ENCODE data around the gene SLC2A8.

SLC2A8 gene

GRCh38 chr9:127360829-127361228, 36.1 kb upstream of the SLC2A8 start:
- WGBS, 2 experiments (ENCODE audit: insufficient coverage in 2 of 2) = 0 to 50% methylated on average over 1 to 2 of the region's 2 CpGs
- H3K27ac ChIP-seq (ENCODE audit: low read depth, low read length, severe bottlenecking) = no peak overlapping the region

GRCh38 chr9:127361561-127361960, 35.4 kb upstream of the SLC2A8 start:
- Histone ChIP-seq H3K27ac (ENCODE audit: low read depth, low read length, severe bottlenecking) (no peak overlapping the region), H3K9me3 (ENCODE audit: control insufficient read depth, low read length) (no peaks in the 10 kb centered on the region), H3K4me1 (ENCODE audit: control insufficient read depth, insufficient read depth, low read length, poor library complexity, severe bottlenecking) (no peaks in the 10 kb centered on the region), H3K36me3 (ENCODE audit: control insufficient read depth, insufficient read depth, low read length) (no peaks in the 10 kb centered on the region), H3K4me3 (ENCODE audit: extremely low read depth, insufficient read depth, low read length, poor library complexity, severe bottlenecking) (no peak overlapping the region)
- WGBS, 2 experiments (ENCODE audit: insufficient coverage in 2 of 2) = 91 to 92% methylated on average over 3 of the region's 3 CpGs

More at GRCh38 chr9:127360829-127361228, 36.1 kb upstream of the SLC2A8 start:
- Histone ChIP-seq H3K36me3 (ENCODE audit: control insufficient read depth, insufficient read depth, low read length) (no peaks in the 10 kb centered on the region), H3K9me3 (ENCODE audit: control insufficient read depth, low read length) (no peaks in the 10 kb centered on the region), H3K4me3 (ENCODE audit: extremely low read depth, insufficient read depth, low read length, poor library complexity, severe bottlenecking) (no peak overlapping the region), H3K4me1 (ENCODE audit: control insufficient read depth, insufficient read depth, low read length, poor library complexity, severe bottlenecking) (no peaks in the 10 kb centered on the region)

- Histone ChIP-seq H3K4me1 (ENCODE audit: control insufficient read depth, insufficient read depth, low read length, poor library complexity, severe bottlenecking) (no peaks in the 10 kb centered on the region), H3K36me3 (ENCODE audit: control insufficient read depth, insufficient read depth, low read length) (no peaks in the 10 kb centered on the region), H3K4me3 (ENCODE audit: extremely low read depth, insufficient read depth, low read length, poor library complexity, severe bottlenecking) (no peak overlapping the region), H3K9me3 (ENCODE audit: control insufficient read depth, low read length) (no peaks in the 10 kb centered on the region), H3K27ac (ENCODE audit: low read depth, low read length, severe bottlenecking) (no peak overlapping the region)
- 83 to 97% methylated on average over 7 of the region's 7 CpGs for WGBS, 2 experiments (ENCODE audit: insufficient coverage in 2 of 2)
Measured at GRCh38 chr9:127362829-127363228, 34.1 kb upstream of the SLC2A8 start.

GRCh38 chr9:127365461-127365860, 31.5 kb upstream of the SLC2A8 start:
- Histone ChIP-seq H3K4me1 (ENCODE audit: control insufficient read depth, insufficient read depth, low read length, poor library complexity, severe bottlenecking) (no peaks in the 10 kb centered on the region), H3K27ac (ENCODE audit: low read depth, low read length, severe bottlenecking) (no peak overlapping the region), H3K4me3 (ENCODE audit: extremely low read depth, insufficient read depth, low read length, poor library complexity, severe bottlenecking) (no peak overlapping the region), H3K36me3 (ENCODE audit: control insufficient read depth, insufficient read depth, low read length) (no peaks in the 10 kb centered on the region), H3K9me3 (ENCODE audit: control insufficient read depth, low read length) (no peaks in the 10 kb centered on the region)
- 92 to 96% methylated on average over 9 to 10 of the region's 10 CpGs for WGBS, 2 experiments (ENCODE audit: insufficient coverage in 2 of 2)

GRCh38 chr9:127366594-127366993, 30.4 kb upstream of the SLC2A8 start:
- WGBS, 2 experiments (ENCODE audit: insufficient coverage in 2 of 2) = 89 to 99% methylated on average over 7 of the region's 7 CpGs
- H3K9me3 ChIP-seq (ENCODE audit: control insufficient read depth, low read length) = no peaks in the 10 kb centered on the region
- H3K4me3 ChIP-seq (ENCODE audit: extremely low read depth, insufficient read depth, low read length, poor library complexity, severe bottlenecking) = no peak overlapping the region
- H3K36me3 ChIP-seq (ENCODE audit: control insufficient read depth, insufficient read depth, low read length) = no peaks in the 10 kb centered on the region
- no peaks in the 10 kb centered on the region for H3K4me1 ChIP-seq (ENCODE audit: control insufficient read depth, insufficient read depth, low read length, poor library complexity, severe bottlenecking)
- no peak overlapping the region for H3K27ac ChIP-seq (ENCODE audit: low read depth, low read length, severe bottlenecking)

GRCh38 chr9:127368852-127369402, 28.0 kb upstream of the SLC2A8 start:
- no peak overlapping the region for H3K4me3 ChIP-seq (ENCODE audit: extremely low read depth, insufficient read depth, low read length, poor library complexity, severe bottlenecking)
- H3K36me3 ChIP-seq (ENCODE audit: control insufficient read depth, insufficient read depth, low read length) = no peaks in the 10 kb centered on the region
- H3K9me3 ChIP-seq (ENCODE audit: control insufficient read depth, low read length) = no peaks in the 10 kb centered on the region
- no peak overlapping the region for H3K27ac ChIP-seq (ENCODE audit: low read depth, low read length, severe bottlenecking)
- WGBS, 2 experiments (ENCODE audit: insufficient coverage in 2 of 2) = 90 to 96% methylated on average over 3 of the region's 6 CpGs
- no peaks in the 10 kb centered on the region for H3K4me1 ChIP-seq (ENCODE audit: control insufficient read depth, insufficient read depth, low read length, poor library complexity, severe bottlenecking)

GRCh38 chr9:127369428-127369827, 27.5 kb upstream of the SLC2A8 start:
- 83 to 87% methylated on average over 6 to 8 of the region's 8 CpGs for WGBS, 2 experiments (ENCODE audit: insufficient coverage in 2 of 2)
- no peak overlapping the region for H3K27ac ChIP-seq (ENCODE audit: low read depth, low read length, severe bottlenecking)
- no peaks in the 10 kb centered on the region for H3K4me1 ChIP-seq (ENCODE audit: control insufficient read depth, insufficient read depth, low read length, poor library complexity, severe bottlenecking)
- H3K4me3 ChIP-seq (ENCODE audit: extremely low read depth, insufficient read depth, low read length, poor library complexity, severe bottlenecking) = no peak overlapping the region
- H3K36me3 ChIP-seq (ENCODE audit: control insufficient read depth, insufficient read depth, low read length) = no peaks in the 10 kb centered on the region
- H3K9me3 ChIP-seq (ENCODE audit: control insufficient read depth, low read length) = no peaks in the 10 kb centered on the region

- H3K9me3 ChIP-seq (ENCODE audit: control insufficient read depth, low read length) = no peaks in the 10 kb centered on the region
- H3K4me1 ChIP-seq (ENCODE audit: control insufficient read depth, insufficient read depth, low read length, poor library complexity, severe bottlenecking) = no peaks in the 10 kb centered on the region
- no peak overlapping the region for H3K27ac ChIP-seq (ENCODE audit: low read depth, low read length, severe bottlenecking)
- H3K4me3 ChIP-seq (ENCODE audit: extremely low read depth, insufficient read depth, low read length, poor library complexity, severe bottlenecking) = no peak overlapping the region
- no peaks in the 10 kb centered on the region for H3K36me3 ChIP-seq (ENCODE audit: control insufficient read depth, insufficient read depth, low read length)
- 81 to 95% methylated on average over 3 to 6 of the region's 7 CpGs for WGBS, 2 experiments (ENCODE audit: insufficient coverage in 2 of 2)
Measured at GRCh38 chr9:127370147-127370579, 26.8 kb upstream of the SLC2A8 start.

GRCh38 chr9:127370672-127371648, 26.0 kb upstream of the SLC2A8 start:
- Histone ChIP-seq H3K4me3 (ENCODE audit: extremely low read depth, insufficient read depth, low read length, poor library complexity, severe bottlenecking) (no peak overlapping the region), H3K9me3 (ENCODE audit: control insufficient read depth, low read length) (no peaks in the 10 kb centered on the region), H3K27ac (ENCODE audit: low read depth, low read length, severe bottlenecking) (no peak overlapping the region), H3K4me1 (ENCODE audit: control insufficient read depth, insufficient read depth, low read length, poor library complexity, severe bottlenecking) (no peaks in the 10 kb centered on the region), H3K36me3 (ENCODE audit: control insufficient read depth, insufficient read depth, low read length) (no peaks in the 10 kb centered on the region)
- WGBS, 2 experiments (ENCODE audit: insufficient coverage in 2 of 2) = 87 to 92% methylated on average over 10 to 12 of the region's 13 CpGs

GRCh38 chr9:127380479-127380878, 16.5 kb upstream of the SLC2A8 start:
- no peak overlapping the region for H3K27ac ChIP-seq (ENCODE audit: low read depth, low read length, severe bottlenecking)
- WGBS, 2 experiments (ENCODE audit: insufficient coverage in 2 of 2) = 94 to 98% methylated on average over 3 of the region's 3 CpGs
- no peaks in the 10 kb centered on the region for H3K4me1 ChIP-seq (ENCODE audit: control insufficient read depth, insufficient read depth, low read length, poor library complexity, severe bottlenecking)
- no peaks in the 10 kb centered on the region for H3K36me3 ChIP-seq (ENCODE audit: control insufficient read depth, insufficient read depth, low read length)
- no peaks in the 10 kb centered on the region for H3K9me3 ChIP-seq (ENCODE audit: control insufficient read depth, low read length)
- H3K4me3 ChIP-seq (ENCODE audit: extremely low read depth, insufficient read depth, low read length, poor library complexity, severe bottlenecking) = no peak overlapping the region

- Histone ChIP-seq H3K27ac (ENCODE audit: low read depth, low read length, severe bottlenecking) (no peak overlapping the region), H3K9me3 (ENCODE audit: control insufficient read depth, low read length) (no peaks in the 10 kb centered on the region), H3K36me3 (ENCODE audit: control insufficient read depth, insufficient read depth, low read length) (no peaks in the 10 kb centered on the region), H3K4me1 (ENCODE audit: control insufficient read depth, insufficient read depth, low read length, poor library complexity, severe bottlenecking) (peaks cover under 1% of the 10 kb centered on the region), H3K4me3 (ENCODE audit: extremely low read depth, insufficient read depth, low read length, poor library complexity, severe bottlenecking) (no peak overlapping the region)
- 67 to 92% methylated on average over 1 to 2 of the region's 2 CpGs for WGBS, 2 experiments (ENCODE audit: insufficient coverage in 2 of 2)
Measured at GRCh38 chr9:127382541-127382940, 14.4 kb upstream of the SLC2A8 start.

Data from mesodermal cell (in vitro differentiated cells).